HEK293T (cell line): ENCODE results near the gene NTPCR.

Experiments used
- ARNT ChIP-seq: fragments of 450-650 bp; IDR thresholded peaks from 2 replicates; pipeline ENCODE4 v1.6.1; 2017; ENCODE audit warnings: mild to moderate bottlenecking
- CTBP1 ChIP-seq: fragments of 450-650 bp; IDR thresholded peaks from 2 replicates; pipeline ENCODE4 v1.6.1; 2016; ENCODE audit warnings: borderline replicate concordance
- FOXK2 ChIP-seq: fragments of 450-650 bp; IDR thresholded peaks from 2 replicates; pipeline ENCODE4 v1.6.1; 2016; ENCODE audit warnings: mild to moderate bottlenecking
- FOXM1 ChIP-seq: fragments of 450-650 bp; IDR thresholded peaks from 2 replicates; pipeline ENCODE4 v1.6.1; 2017; ENCODE audit warnings: mild to moderate bottlenecking, borderline replicate concordance
- L3MBTL2 ChIP-seq: fragments of 450-650 bp; conservative IDR thresholded peaks from 2 replicates; pipeline ENCODE4 v1.6.1; 2016; ENCODE audit warnings: mild to moderate bottlenecking
- NFRKB ChIP-seq: fragments of 450-650 bp; IDR thresholded peaks from 2 replicates; pipeline ENCODE4 v1.6.1; 2016; ENCODE audit warnings: mild to moderate bottlenecking, moderate library complexity

GRCh38 chr1:232936941-232937340 lies 13.5 kb upstream of the NTPCR start:
- TF ChIP-seq ARNT, result no peak
- TF ChIP-seq L3MBTL2, result no peak
- no peak for TF ChIP-seq CTBP1
- no peak for TF ChIP-seq FOXM1
- TF ChIP-seq FOXK2, result no peak
- TF ChIP-seq NFRKB, result no peak
